Activated CD4-positive, alpha-beta T cell treated with anti-CD3 and anti-CD28 coated beads for 36 hours (primary cell): Measurements from ENCODE around the gene WNT3A. TPM values are rescaled to one million over a fixed set of nuclear protein-coding genes. Genes with fewer than 3 reads are reported as not detected.
A peak's percentile ranks its signal among the peaks of the same experiment; 100 is the strongest.

Source experiments
- ATAC-seq: fragments of 200-7000 bp; cut with Tn5 transposase; one replicate; pipeline ENCODE4 v1.10.0; 2021; ENCODE audit warnings: mild to moderate bottlenecking, moderate library complexity
- CTCF ChIA-PET: fragments of 350-600 bp; sonication (Branson Sonifier 250); formaldehyde crosslinking; loops from one replicate; lab custom pipeline; 2021; ENCODE audit warnings: antibody characterized with exemption; lab: Charles Lee
- POLR2A ChIA-PET: fragments of 350-600 bp; sonication (Branson Sonifier 250); formaldehyde crosslinking; loops from one replicate; lab custom pipeline; 2021; ENCODE audit warnings: antibody characterized with exemption, inconsistent platforms; lab: Charles Lee
- DNase-seq: peaks from one replicate; pipeline ENCODE4 v3.0.0-alpha.2; 2020
- H3K27ac Mint-ChIP-seq: one replicate; pipeline ENCODE4 v1.8.0; 2021; ENCODE audit warnings: mixed read lengths
- H3K27me3 Mint-ChIP-seq: one replicate; pipeline ENCODE4 v1.8.0; 2021; ENCODE audit warnings: mixed read lengths
- H3K36me3 Mint-ChIP-seq: one replicate; pipeline ENCODE4 v1.8.0; 2021; ENCODE audit warnings: low read depth, mixed read lengths
- H3K4me1 Mint-ChIP-seq: one replicate; pipeline ENCODE4 v1.8.0; 2021; ENCODE audit warnings: mixed read lengths
- H3K4me3 Mint-ChIP-seq: one replicate; pipeline ENCODE4 v1.8.0; 2021; ENCODE audit warnings: mild to moderate bottlenecking, moderate library complexity, mixed read lengths
- H3K9me3 Mint-ChIP-seq: one replicate; pipeline ENCODE4 v1.8.0; 2021; ENCODE audit warnings: low read depth, mixed read lengths
- intact Hi-C, 2 experiments: fragments of 100-400 bp; cut with DNase I in 1 of 2; cut with micrococcal nuclease in 1 of 2; formaldehyde crosslinking; loops; one replicate each; pipeline versions ENCODE4 v1.14.2 to v1.15.1; 2022 to 2024; cut with DNase I, micrococcal nuclease
- total RNA-seq, 2 experiments: library from RNA; stranded (reverse); gene quantifications; one replicate each; pipeline ENCODE4 v1.2.3, GENCODE V29; 2021

Gene WNT3A
- total RNA-seq, 2 experiments from 2014 or later, result not detected

DNA sequence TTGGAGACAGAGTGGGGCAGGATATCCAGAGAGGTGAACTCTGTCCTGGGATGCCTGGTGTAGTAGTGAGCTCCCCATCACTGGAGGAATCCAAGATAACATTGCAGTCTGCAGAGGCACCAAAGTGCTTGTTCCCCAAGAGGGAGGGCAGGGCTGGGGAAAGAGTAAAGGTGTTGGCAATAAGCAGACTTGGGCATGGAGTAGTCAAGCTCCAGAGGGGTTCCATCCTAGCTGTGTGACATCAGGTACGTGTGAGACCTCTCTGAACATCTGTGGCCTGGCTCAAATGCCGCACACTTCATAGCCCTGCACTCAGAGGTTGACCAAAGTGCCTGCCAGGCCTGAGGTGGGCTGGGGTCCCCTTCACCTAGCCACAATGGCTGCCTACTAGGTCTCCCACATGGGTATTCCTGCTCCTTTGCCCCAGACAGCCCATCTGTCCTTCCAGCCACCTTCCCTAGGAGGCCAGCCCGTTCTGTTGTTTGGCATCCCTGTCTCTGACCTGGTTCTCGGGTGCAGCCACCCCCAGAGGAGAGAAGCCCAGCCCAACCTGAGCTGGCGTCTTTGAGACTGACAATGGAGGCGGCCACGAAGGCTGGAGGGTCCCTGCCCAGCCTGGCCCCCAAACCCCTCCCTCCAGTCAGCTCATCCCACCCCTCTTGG is 72.9 kb downstream of the WNT3A start:
- Mint-ChIP-seq H3K27me3 (no peaks in the 10 kb centered on the region), H3K4me1 (peaks cover 16% of the 10 kb centered on the region), H3K27ac (no peak overlapping the region), H3K36me3 (peaks cover 21% of the 10 kb centered on the region), H3K4me3 (no peak overlapping the region), H3K9me3 (no peaks in the 10 kb centered on the region)
- intact Hi-C loops, result loop anchor here in 1 of 2 experiments (5.0 kb wide), 1 partner anchor 82 kb away; no protein-coding TSS in a partner anchor
- ChIA-PET POLR2A (no interaction called here), CTCF (interaction anchor here (1.0 kb wide), 1 partner anchor 20 kb away, joined by 3 read pairs; no protein-coding TSS in a partner anchor)
- no peak for ATAC-seq
- DNase-seq, result peak; percentile 3

DNA sequence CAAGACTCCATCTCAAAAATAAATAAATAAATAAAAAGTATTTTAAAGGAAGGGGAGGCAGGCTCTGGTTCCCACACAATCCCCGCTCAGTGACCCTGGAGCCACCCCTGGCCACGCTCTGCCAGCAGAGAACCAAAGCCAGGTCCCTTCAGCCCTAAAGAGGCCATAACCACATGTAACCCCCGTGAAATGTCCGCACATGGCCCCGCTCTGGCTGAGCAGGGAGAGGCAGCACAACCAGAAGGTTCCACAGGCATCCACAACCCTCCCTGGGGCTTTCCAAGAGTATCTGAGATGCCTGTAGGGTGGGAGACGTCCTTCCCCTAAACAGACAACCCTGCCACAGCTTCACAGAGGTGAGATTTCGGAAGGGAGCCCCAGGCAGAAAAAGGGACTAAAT is 74.3 kb downstream of the WNT3A start:
- Mint-ChIP-seq H3K27me3 (no peaks in the 10 kb centered on the region), H3K36me3 (peaks cover 32% of the 10 kb centered on the region), H3K4me3 (peak overlapping the region; percentile 92), H3K27ac (peak overlapping the region; percentile 83), H3K9me3 (no peaks in the 10 kb centered on the region), H3K4me1 (peaks cover 30% of the 10 kb centered on the region)
- DNase-seq, result no peak
- ATAC-seq, result no peak
- ChIA-PET CTCF (interaction anchor here (0.6 kb wide), 1 partner anchor 83 kb away, joined by 3 read pairs; no protein-coding TSS in a partner anchor), POLR2A (interaction anchor here (0.6 to 1.6 kb wide), 2 partner anchors 13 to 25 kb away, joined by 5 to 16 read pairs; no protein-coding TSS in a partner anchor)
- intact Hi-C loops, result loop anchor here in 1 of 2 experiments (5.0 kb wide), 1 partner anchor 84 kb away; no protein-coding TSS in a partner anchor

DNA sequence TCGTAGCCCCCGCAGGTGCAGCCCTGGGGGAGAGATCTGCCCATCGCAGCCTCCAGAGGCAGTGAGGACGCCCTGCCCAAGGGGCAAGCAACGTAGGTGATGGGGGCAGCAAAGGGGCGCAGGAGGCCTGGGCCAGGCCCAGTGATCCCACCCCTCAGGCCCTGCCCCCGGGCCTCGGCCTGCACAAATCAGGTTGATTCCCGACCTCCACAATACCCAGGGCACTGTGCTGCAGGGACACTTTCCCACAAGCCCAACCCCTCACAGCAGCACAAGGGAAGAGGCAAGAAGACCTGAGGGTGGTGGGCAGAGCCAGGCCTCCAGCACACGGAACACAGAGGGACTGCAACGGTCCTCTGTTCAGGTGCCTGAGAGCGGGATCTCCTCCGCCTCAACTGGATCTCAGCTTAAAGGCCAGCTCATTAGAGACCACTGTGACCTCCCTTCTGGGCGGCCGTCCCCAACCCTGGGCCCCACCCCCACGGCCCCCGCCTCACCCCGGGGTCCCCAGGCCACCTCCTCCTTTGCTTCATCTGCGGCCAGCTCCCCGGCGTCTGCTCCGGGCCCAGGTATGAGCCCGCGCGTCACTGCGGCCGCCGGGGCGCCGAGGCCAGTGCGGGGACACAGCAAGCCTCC is 74.9 kb downstream of the WNT3A start:
- ATAC-seq, result peak; percentile 0
- H3K4me1 Mint-ChIP-seq, result peaks cover 35% of the 10 kb centered on the region
- POLR2A ChIA-PET, result interaction anchor here (0.7 to 1.6 kb wide), 5 partner anchors 16 to 377 kb away, joined by 3 to 5 read pairs (median 3); no protein-coding TSS in a partner anchor

DNA sequence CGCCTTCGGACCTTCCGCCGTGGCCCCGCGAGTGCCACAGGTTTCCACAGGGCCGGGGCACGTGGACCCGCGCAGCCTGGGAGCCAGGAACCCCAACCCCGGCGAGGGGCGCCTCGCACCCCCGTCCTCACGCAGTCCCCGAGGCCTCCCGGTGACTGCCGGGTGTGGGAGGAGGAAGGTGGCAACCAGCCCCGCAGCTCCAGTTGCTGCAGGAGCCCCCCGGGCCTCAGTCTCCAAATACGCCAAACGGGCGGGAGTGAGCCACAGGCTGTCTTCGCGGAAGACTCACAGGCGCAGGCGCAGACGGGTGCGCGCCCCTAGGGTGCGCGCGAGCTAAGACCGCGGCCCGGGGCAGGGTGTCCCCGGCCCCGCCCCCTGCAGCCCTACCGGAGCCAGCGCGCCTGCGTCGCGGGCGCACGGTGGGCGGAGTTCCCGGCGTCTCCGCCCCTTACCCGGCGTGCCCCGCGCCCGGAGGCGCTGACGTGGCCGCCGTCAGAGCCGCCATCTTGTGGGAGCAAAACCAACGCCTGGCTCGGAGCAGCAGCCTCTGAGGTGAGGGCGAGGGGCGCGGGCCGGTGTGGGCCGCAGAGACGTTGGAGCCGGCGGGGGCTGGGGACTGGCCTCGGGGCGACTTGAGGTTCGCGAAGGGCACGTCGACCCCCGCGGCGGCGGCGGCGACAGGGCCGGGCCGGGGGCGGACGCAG is 75.6 kb downstream of the WNT3A start, which contains the start of gene ARF1:
Gene ARF1, plus strand, starts transcription at position 495 of the 704 bp plus-strand sequence. CDS start 14,407 bp downstream, outside the sequence.
- Mint-ChIP-seq H3K27ac (peak within 1 kb of the TSS; percentile 93), H3K4me3 (peak within 1 kb of the TSS; percentile 92), H3K27me3 (no peaks in the 10 kb centered on the region), H3K9me3 (no peaks in the 10 kb centered on the region), H3K4me1 (peaks cover 42% of the 10 kb centered on the region), H3K36me3 (peaks cover 38% of the 10 kb centered on the region)
- ChIA-PET POLR2A (interaction anchor here (0.7 to 1.6 kb wide), 5 partner anchors 15 to 376 kb away, joined by 3 to 5 read pairs (median 3); no protein-coding TSS in a partner anchor), CTCF (interaction anchor here (0.6 to 1.6 kb wide), 5 partner anchors 10 to 375 kb away, joined by 3 to 5 read pairs (median 4); partner anchors contain the start of genes IBA57 and MRPL55)
- ATAC-seq, result peak; percentile 86
- peak; percentile 95 for DNase-seq
- intact Hi-C loops, result loop anchor here (1.0 to 5.0 kb wide), 17 partner anchors 21 to 1142 kb away; partner anchors contain the start of genes C1orf35 (in 2 of the 2), GUK1 (in 2 of the 2), MRPL55 (in 2 of the 2) and COQ8A (in 1 of the 2)

More for the DNA sequence above, 74.9 kb downstream of the WNT3A start:
- no peak for DNase-seq
- peaks cover 35% of the 10 kb centered on the region for H3K36me3 Mint-ChIP-seq
- H3K27ac Mint-ChIP-seq, result peak overlapping the region; percentile 83
- CTCF ChIA-PET, result interaction anchor here (0.6 to 1.6 kb wide), 5 partner anchors 11 to 376 kb away, joined by 3 to 5 read pairs (median 4); partner anchors contain the start of genes IBA57 and MRPL55
- H3K9me3 Mint-ChIP-seq, result no peaks in the 10 kb centered on the region
- no peaks in the 10 kb centered on the region for H3K27me3 Mint-ChIP-seq
- H3K4me3 Mint-ChIP-seq, result peak overlapping the region; percentile 92
- intact Hi-C loops, result loop anchor here (1.0 to 5.0 kb wide), 17 partner anchors 22 to 1141 kb away; partner anchors contain the start of genes C1orf35 (in 2 of the 2), GUK1 (in 2 of the 2), MRPL55 (in 2 of the 2) and COQ8A (in 1 of the 2)

DNA sequence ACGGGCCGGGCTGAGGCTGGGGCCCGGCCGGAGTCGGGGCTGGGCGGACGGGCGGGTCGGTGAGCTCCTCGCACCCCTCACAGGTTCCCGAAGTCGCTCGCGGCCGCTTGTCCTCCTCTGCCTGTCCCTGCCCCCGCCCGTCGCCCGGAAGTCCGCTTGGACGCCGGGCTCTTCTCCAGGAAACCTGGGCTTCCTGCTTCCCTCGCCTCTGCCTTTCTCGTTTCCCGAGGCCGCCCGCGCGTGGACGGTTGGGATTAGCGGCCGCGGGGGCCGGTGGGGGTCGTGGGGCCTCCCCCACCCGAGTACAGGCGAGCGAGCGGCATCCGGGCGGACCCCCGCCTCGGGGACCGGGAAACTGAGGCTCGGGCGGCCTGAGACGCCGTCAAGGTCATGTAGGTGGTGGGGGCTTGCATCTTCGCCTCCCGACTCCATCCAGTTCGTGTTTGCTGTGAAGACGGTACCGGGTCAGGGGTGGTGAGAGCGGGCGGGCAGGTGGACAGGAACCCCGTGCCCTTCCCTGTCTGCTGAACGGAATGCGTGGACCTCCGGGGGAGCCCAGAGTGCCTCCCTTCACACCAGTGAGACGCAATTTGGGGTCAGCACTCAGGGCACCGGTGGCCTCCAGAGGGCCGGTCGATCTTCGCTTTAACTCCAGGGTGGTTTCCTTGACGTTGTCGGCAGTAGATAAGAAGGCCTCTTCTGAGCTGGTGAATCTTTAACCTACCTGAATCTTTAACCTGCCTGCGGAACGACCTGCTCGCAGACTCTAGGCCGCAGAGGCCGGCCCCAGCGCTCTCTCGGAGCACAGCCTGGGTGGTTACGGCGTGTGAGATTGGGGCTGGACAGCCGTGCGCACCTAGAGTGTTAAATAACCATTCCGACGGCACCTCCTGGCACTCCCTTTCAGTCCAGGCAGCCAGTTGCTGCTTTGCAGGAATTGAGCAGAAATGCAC is 76.4 kb downstream of the WNT3A start:
- DNase-seq, result peak; percentile 58
- peak overlapping the region; percentile 93 for H3K27ac Mint-ChIP-seq
- H3K36me3 Mint-ChIP-seq, result peaks cover 45% of the 10 kb centered on the region
- peaks cover 48% of the 10 kb centered on the region for H3K4me1 Mint-ChIP-seq
- no peaks in the 10 kb centered on the region for H3K27me3 Mint-ChIP-seq
- POLR2A ChIA-PET, result interaction anchor here (1.0 to 1.8 kb wide), 5 partner anchors 19 to 375 kb away, joined by 3 to 5 read pairs (median 4); no protein-coding TSS in a partner anchor
- CTCF ChIA-PET, result interaction anchor here (0.6 to 1.6 kb wide), 5 partner anchors 9 to 374 kb away, joined by 3 to 5 read pairs (median 4); partner anchors contain the start of genes IBA57 and MRPL55
- H3K9me3 Mint-ChIP-seq, result no peaks in the 10 kb centered on the region
- intact Hi-C loops, result loop anchor here (1.0 to 5.0 kb wide), 17 partner anchors 20 to 1143 kb away; partner anchors contain the start of genes C1orf35 (in 2 of the 2), GUK1 (in 2 of the 2), MRPL55 (in 2 of the 2) and COQ8A (in 1 of the 2)
- H3K4me3 Mint-ChIP-seq, result peak overlapping the region; percentile 92
- ATAC-seq, result peak; percentile 15

DNA sequence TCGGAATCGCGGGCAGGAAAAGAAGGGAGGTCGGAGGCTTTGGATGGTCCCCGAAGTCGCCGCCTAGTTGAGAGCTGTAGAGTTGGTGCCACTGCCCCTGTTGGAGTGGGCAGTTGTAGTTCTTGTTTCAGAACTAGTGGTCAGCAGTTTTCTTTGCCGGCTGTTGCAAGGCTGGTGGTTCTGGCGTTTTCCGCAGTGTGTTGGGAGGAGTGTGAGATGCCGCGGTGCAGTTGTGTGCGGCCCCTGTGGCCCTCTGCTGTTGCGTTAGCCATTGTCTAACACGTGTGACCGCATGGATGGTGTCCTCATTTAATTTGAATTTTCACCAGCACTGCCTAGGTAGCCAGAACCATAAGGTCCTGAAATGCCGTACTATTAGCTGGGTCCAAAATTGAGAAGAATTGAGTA is 77.1 kb downstream of the WNT3A start:
- ATAC-seq (no peak), DNase-seq (no peak)
- Mint-ChIP-seq H3K4me3 (peak overlapping the region; percentile 92), H3K27me3 (no peaks in the 10 kb centered on the region), H3K36me3 (peaks cover 52% of the 10 kb centered on the region), H3K4me1 (peaks cover 55% of the 10 kb centered on the region), H3K9me3 (no peaks in the 10 kb centered on the region), H3K27ac (peak overlapping the region; percentile 93)
- ChIA-PET POLR2A (interaction anchor here (1.8 kb wide), 1 partner anchor 18 kb away, joined by 5 read pairs; no protein-coding TSS in a partner anchor), CTCF (interaction anchor here (1.1 kb wide), 1 partner anchor 47 kb away, joined by 7 read pairs; no protein-coding TSS in a partner anchor)
- intact Hi-C loops, result loop anchor here (2.0 to 5.0 kb wide), 5 partner anchors 81 to 521 kb away; partner anchors contain the start of genes IBA57 (in 1 of the 2) and ZNF678 (in 1 of the 2)

DNA sequence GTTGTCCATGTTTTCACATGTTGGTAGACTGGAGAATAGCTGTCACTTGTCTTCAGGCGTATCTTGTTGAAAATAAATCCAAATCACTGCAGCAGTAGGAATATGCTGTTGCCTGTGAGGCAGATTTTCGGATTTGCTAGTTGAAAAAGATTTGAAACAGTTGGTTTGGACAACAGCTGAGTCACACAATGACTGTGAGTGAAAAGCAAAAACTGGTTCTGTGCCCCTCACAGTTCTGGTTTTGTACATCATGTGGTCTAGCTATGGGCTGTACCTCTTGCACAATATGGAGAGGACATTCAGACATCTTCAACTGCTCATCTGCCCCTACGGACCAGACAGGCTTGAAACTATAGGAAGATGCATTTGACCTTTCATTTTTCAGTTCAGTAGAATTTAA is 77.5 kb downstream of the WNT3A start:
- ChIA-PET CTCF (interaction anchor here (1.1 kb wide), 1 partner anchor 47 kb away, joined by 7 read pairs; no protein-coding TSS in a partner anchor), POLR2A (interaction anchor here (1.8 kb wide), 1 partner anchor 18 kb away, joined by 5 read pairs; no protein-coding TSS in a partner anchor)
- DNase-seq (no peak), ATAC-seq (peak; percentile 24)
- Mint-ChIP-seq H3K4me3 (peak overlapping the region; percentile 92), H3K27me3 (no peaks in the 10 kb centered on the region), H3K27ac (peak overlapping the region; percentile 93), H3K4me1 (peaks cover 59% of the 10 kb centered on the region), H3K36me3 (peaks cover 56% of the 10 kb centered on the region), H3K9me3 (no peaks in the 10 kb centered on the region)
- intact Hi-C loops, result loop anchor here in 1 of 2 experiments (5.0 kb wide), 1 partner anchor 87 kb away; no protein-coding TSS in a partner anchor

DNA sequence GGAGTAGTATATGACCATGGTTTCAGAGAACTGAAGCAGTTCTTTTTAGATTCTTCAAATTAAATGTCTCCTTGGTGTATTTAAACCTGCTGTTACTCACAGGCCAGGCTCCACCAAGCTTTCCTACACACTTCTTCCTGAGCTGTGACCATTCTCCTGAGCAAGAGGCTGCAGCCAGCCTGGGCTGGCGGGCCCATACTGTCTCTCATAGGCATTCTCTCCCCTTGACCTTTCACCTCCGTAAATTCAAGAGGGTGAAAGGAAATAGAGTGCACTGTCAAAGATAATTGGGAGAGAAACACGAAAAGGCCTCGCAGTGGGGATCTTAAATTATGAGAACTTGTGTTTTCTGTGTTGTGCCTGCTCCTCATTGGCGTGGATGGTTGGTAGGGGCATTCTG is 78.0 kb downstream of the WNT3A start:
- H3K4me3 Mint-ChIP-seq, result peak overlapping the region; percentile 92
- POLR2A ChIA-PET, result interaction anchor here (1.8 kb wide), 1 partner anchor 17 kb away, joined by 5 read pairs; no protein-coding TSS in a partner anchor
- no peaks in the 10 kb centered on the region for H3K9me3 Mint-ChIP-seq
- CTCF ChIA-PET, result interaction anchor here (1.1 kb wide), 1 partner anchor 46 kb away, joined by 7 read pairs; no protein-coding TSS in a partner anchor
- peaks cover 63% of the 10 kb centered on the region for H3K4me1 Mint-ChIP-seq
- H3K36me3 Mint-ChIP-seq, result peaks cover 58% of the 10 kb centered on the region
- no peaks in the 10 kb centered on the region for H3K27me3 Mint-ChIP-seq
- intact Hi-C loops, result loop anchor here in 1 of 2 experiments (5.0 kb wide), 1 partner anchor 87 kb away; no protein-coding TSS in a partner anchor
- DNase-seq (no peak), ATAC-seq (no peak)
- peak overlapping the region; percentile 93 for H3K27ac Mint-ChIP-seq

DNA sequence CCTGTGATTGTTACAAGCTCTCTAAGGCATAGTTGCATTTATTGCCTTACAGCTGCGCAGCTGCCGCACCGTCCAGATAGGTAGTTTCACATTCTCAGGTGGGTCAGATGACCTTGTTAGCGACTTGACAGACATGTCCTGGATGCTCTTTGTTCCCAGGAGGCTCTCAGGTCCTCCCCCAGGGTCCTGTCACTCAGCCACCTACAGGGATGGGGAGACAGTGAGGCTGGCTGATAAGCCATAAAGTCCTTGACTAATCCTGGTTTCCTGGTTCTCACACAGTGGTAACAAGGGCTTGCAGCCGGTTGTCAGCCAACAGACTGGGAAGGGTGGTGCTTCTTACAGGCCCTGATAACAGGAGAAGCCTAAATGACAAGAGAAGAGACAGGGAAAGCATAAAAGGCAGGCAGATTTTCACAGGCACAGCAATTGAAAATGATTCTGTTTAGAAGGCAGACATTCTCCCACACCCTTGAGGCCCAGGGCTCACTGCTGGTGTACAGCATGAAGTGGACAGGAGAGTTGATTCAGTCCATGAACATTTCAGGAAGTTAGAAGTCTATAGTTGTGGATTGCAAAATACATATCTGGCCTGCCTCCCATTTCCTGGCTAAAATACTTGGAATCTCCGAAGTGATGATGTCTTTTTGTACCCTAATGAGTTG is 78.6 kb downstream of the WNT3A start:
- H3K4me1 Mint-ChIP-seq, result peaks cover 65% of the 10 kb centered on the region

More for the DNA sequence above, 78.6 kb downstream of the WNT3A start:
- DNase-seq (no peak), ATAC-seq (no peak)
- POLR2A ChIA-PET, result interaction anchor here (1.8 kb wide), 1 partner anchor 17 kb away, joined by 5 read pairs; no protein-coding TSS in a partner anchor
- Mint-ChIP-seq H3K27me3 (no peaks in the 10 kb centered on the region), H3K27ac (peak overlapping the region; percentile 93), H3K9me3 (no peaks in the 10 kb centered on the region), H3K4me3 (peak overlapping the region; percentile 92), H3K36me3 (peaks cover 61% of the 10 kb centered on the region)
- intact Hi-C loops, result no loop called here
- CTCF ChIA-PET, result no interaction called here
